ENCODE results near the gene ABAT. TPM values are rescaled to one million over a fixed set of nuclear protein-coding genes. Genes with fewer than 3 reads are reported as not detected.
A peak's percentile ranks its signal among the peaks of the same experiment; 100 is the strongest.

The ABAT gene
- total RNA-seq, 2 experiments from 2014 or later = 4.0 to 7.8 TPM

GRCh38 chr16:8831871-8832716 lies 157.7 kb downstream of the ABAT start:
- peaks cover 11% of the 10 kb centered on the region for H3K4me1 Mint-ChIP-seq
- H3K27me3 Mint-ChIP-seq = no peaks in the 10 kb centered on the region
- DNase-seq = no peak
- H3K9me3 Mint-ChIP-seq (ENCODE audit: low read depth) = no peaks in the 10 kb centered on the region
- CTCF ChIA-PET = no interaction called here
- H3K4me3 Mint-ChIP-seq = no peak overlapping the region
- H3K36me3 Mint-ChIP-seq = peaks cover 36% of the 10 kb centered on the region
- no peak overlapping the region for H3K27ac Mint-ChIP-seq
- ATAC-seq = no peak

- Mint-ChIP-seq H3K4me1 (peaks cover 11% of the 10 kb centered on the region), H3K9me3 (ENCODE audit: low read depth) (no peaks in the 10 kb centered on the region), H3K4me3 (no peak overlapping the region), H3K27ac (peak overlapping the region; percentile 20), H3K36me3 (peaks cover 35% of the 10 kb centered on the region), H3K27me3 (no peaks in the 10 kb centered on the region)
- CTCF ChIA-PET = no interaction called here
- ATAC-seq (no peak), DNase-seq (no peak)
Observed at GRCh38 chr16:8832717-8833105, 158.3 kb downstream of the ABAT start.

Other genes with a start within 250 kb of the ABAT start
- gene TMEM114, start 84.1 kb upstream of the ABAT start, total RNA-seq = not detected
- gene METTL22, start 52.9 kb upstream of the ABAT start, total RNA-seq = 10 to 100 TPM; 29.5 to 40.0 TPM
- gene TMEM186, start 123.0 kb downstream of the ABAT start, total RNA-seq = 10 to 100 TPM; 14.0 to 16.1 TPM
- gene PMM2, start 123.2 kb downstream of the ABAT start, total RNA-seq = 10 to 100 TPM; 36.4 to 47.1 TPM
- 100 to 1,000 TPM; 142 to 176 TPM for gene CARHSP1, start 194.4 kb downstream of the ABAT start, total RNA-seq
- not detected for gene LITAFD, start 207.7 kb downstream of the ABAT start, total RNA-seq